Activated CD8-positive, alpha-beta memory T cell treated with anti-CD3 and anti-CD28 coated beads, Interleukin-2, amount 50 U/mL, for 1 hour (primary cell): ENCODE data around the gene CCDC146.
"Not testable (repeated sequence)": the region's sequence is repeated elsewhere in the genome, so short reads cannot be mapped to it uniquely, and the experiment has no call there.

Source experiments
- DNase-seq: peaks from one replicate; pipeline ENCODE4 v3.0.0-alpha.2; 2020; ENCODE audit errors: extremely low read depth

Gene CCDC146

GRCh38 chr7:77246026-77246640 is 123.7 kb downstream of the CCDC146 start:
- DNase-seq: no peak

GRCh38 chr7:77247206-77247850 is 124.9 kb downstream of the CCDC146 start:
- peak; percentile 66 for DNase-seq

GRCh38 chr7:77248154-77248553 is 125.7 kb downstream of the CCDC146 start:
- DNase-seq: no peak

- DNase-seq: no peak
These were observed 130.1 kb downstream of the CCDC146 start for GRCh38 chr7:77252506-77252905.

GRCh38 chr7:77253151-77253550 is 130.7 kb downstream of the CCDC146 start:
- no peak for DNase-seq

- DNase-seq: no peak
These were observed 132.0 kb downstream of the CCDC146 start for GRCh38 chr7:77254429-77254828.

- no peak for DNase-seq
These were observed 132.5 kb downstream of the CCDC146 start for GRCh38 chr7:77254915-77255314.

- no peak for DNase-seq
These were observed 135.6 kb downstream of the CCDC146 start for GRCh38 chr7:77258014-77258413.

- no peak for DNase-seq
These were observed 136.2 kb downstream of the CCDC146 start for GRCh38 chr7:77258593-77258992.

GRCh38 chr7:77262316-77262715 is 139.9 kb downstream of the CCDC146 start:
- no peak for DNase-seq

GRCh38 chr7:77265666-77266065 is 143.3 kb downstream of the CCDC146 start:
- DNase-seq: no peak

GRCh38 chr7:77266291-77266794 is 143.9 kb downstream of the CCDC146 start:
- no peak for DNase-seq

- DNase-seq: no peak
These were observed 147.1 kb downstream of the CCDC146 start for GRCh38 chr7:77269360-77270093.

GRCh38 chr7:77270094-77270480 is 147.7 kb downstream of the CCDC146 start:
- no peak for DNase-seq

- no peak for DNase-seq
These were observed 149.4 kb downstream of the CCDC146 start for GRCh38 chr7:77271766-77272165.

- DNase-seq: not testable (repeated sequence)
These were observed 153.2 kb downstream of the CCDC146 start for GRCh38 chr7:77275663-77276062.

- no peak for DNase-seq
These were observed 153.7 kb downstream of the CCDC146 start for GRCh38 chr7:77276120-77276519.

GRCh38 chr7:77281780-77282478 is 159.5 kb downstream of the CCDC146 start:
- no peak for DNase-seq

- no peak for DNase-seq
These were observed 160.5 kb downstream of the CCDC146 start for GRCh38 chr7:77282897-77283296.

- no peak for DNase-seq
These were observed 161.6 kb downstream of the CCDC146 start for GRCh38 chr7:77284005-77284404.

- DNase-seq: no peak
These were observed 162.2 kb downstream of the CCDC146 start for GRCh38 chr7:77284616-77285015.

GRCh38 chr7:77288676-77289320 is 166.4 kb downstream of the CCDC146 start:
- DNase-seq: no peak
